Measurements from ENCODE around the gene OR1F1.

GRCh38 chr16:3180445-3180878, 7.5 kb upstream of the OR1F1 start:
- no peak for TF ChIP-seq EP300 (IDR thresholded peaks at IDR 0.05)
- no peak for TF ChIP-seq POLR2AphosphoS5 (IDR thresholded peaks at IDR 0.05)
- TF ChIP-seq, protein P1, sequence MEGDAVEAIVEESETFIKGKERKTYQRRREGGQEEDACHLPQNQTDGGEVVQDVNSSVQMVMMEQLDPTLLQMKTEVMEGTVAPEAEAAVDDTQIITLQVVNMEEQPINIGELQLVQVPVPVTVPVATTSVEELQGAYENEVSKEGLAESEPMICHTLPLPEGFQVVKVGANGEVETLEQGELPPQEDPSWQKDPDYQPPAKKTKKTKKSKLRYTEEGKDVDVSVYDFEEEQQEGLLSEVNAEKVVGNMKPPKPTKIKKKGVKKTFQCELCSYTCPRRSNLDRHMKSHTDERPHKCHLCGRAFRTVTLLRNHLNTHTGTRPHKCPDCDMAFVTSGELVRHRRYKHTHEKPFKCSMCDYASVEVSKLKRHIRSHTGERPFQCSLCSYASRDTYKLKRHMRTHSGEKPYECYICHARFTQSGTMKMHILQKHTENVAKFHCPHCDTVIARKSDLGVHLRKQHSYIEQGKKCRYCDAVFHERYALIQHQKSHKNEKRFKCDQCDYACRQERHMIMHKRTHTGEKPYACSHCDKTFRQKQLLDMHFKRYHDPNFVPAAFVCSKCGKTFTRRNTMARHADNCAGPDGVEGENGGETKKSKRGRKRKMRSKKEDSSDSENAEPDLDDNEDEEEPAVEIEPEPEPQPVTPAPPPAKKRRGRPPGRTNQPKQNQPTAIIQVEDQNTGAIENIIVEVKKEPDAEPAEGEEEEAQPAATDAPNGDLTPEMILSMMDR (IDR thresholded peaks at IDR 0.05), result no peak
- no peak for TF ChIP-seq POLR2A (IDR thresholded peaks at IDR 0.05)
